GM18502 (cell line): ENCODE measurements around the gene TDO2.

ENCODE experiments used
- ATAC-seq: cut with Tn5 transposase; IDR thresholded peaks from one replicate; pipeline ENCODE4 v1.9.1; 2021; ENCODE audit warnings: mild to moderate bottlenecking; ENCODE audit not compliant: unreplicated experiment, poor library complexity

TDO2 gene

GRCh38 chr4:155952501-155952901 lies 49.0 kb downstream of the TDO2 start:
- ATAC-seq: no peak

- peak; percentile 94 for ATAC-seq
Observed at GRCh38 chr4:155953151-155954117, 49.9 kb downstream of the TDO2 start, which contains the start of gene CTSO. TSS of gene CTSO (minus strand) at chr4:155953866. CDS start at chr4:155953847, 19 bp downstream.

- ATAC-seq: no peak
Observed at GRCh38 chr4:155954118-155954685, 50.7 kb downstream of the TDO2 start.

- no peak for ATAC-seq
Observed at GRCh38 chr4:155954939-155955338, 51.4 kb downstream of the TDO2 start.

- no peak for ATAC-seq
Observed at GRCh38 chr4:155956461-155956860, 53.0 kb downstream of the TDO2 start.

- no peak for ATAC-seq
Observed at GRCh38 chr4:155959417-155959816, 55.9 kb downstream of the TDO2 start.

- no peak for ATAC-seq
Observed at GRCh38 chr4:155960522-155960921, 57.0 kb downstream of the TDO2 start.

- no peak for ATAC-seq
Observed at GRCh38 chr4:155961575-155961974, 58.1 kb downstream of the TDO2 start.

GRCh38 chr4:155962767-155963166 lies 59.3 kb downstream of the TDO2 start:
- ATAC-seq: no peak

- no peak for ATAC-seq
Observed at GRCh38 chr4:155964016-155964891, 60.8 kb downstream of the TDO2 start.

GRCh38 chr4:155966171-155966570 lies 62.7 kb downstream of the TDO2 start:
- ATAC-seq: no peak

GRCh38 chr4:155966731-155967395 lies 63.4 kb downstream of the TDO2 start:
- ATAC-seq: no peak
